Vagina (tissue), 2 donors: ENCODE data around the gene TMEM234. TPM values are rescaled to one million over a fixed set of nuclear protein-coding genes. Genes with fewer than 3 reads are reported as not detected.

ENCODE experiments used
- DNase-seq, 2 donors: peaks; one replicate each; pipeline ENCODE4 v3.0.0-alpha.2; 2017; ENCODE audit errors: extremely low spot score in 2 of 2
- H3K27ac ChIP-seq: fragments of 200-600 bp; sonication (generic); one replicate; pipeline ENCODE4 v1.5.1; 2019
- H3K27me3 ChIP-seq: fragments of 200-600 bp; sonication (generic); one replicate; pipeline ENCODE4 v1.5.1; 2019
- H3K36me3 ChIP-seq, 2 donors: fragments of 200-600 bp; sonication (generic); one replicate each; pipeline ENCODE4 v1.5.1; 2017 to 2019
- H3K4me1 ChIP-seq: fragments of 200-600 bp; sonication (generic); one replicate; pipeline ENCODE4 v1.5.1; 2019
- H3K4me3 ChIP-seq, 2 donors: fragments of 200-600 bp; sonication (generic); 1 replicate in 1 of 2; 2 replicates in 1 of 2; pipeline ENCODE4 v1.5.1; 2016 to 2019
- H3K9me3 ChIP-seq: fragments of 200-600 bp; sonication (generic); one replicate; pipeline ENCODE4 v1.5.1; 2019
- POLR2A ChIP-seq, 2 donors: fragments of 450-650 bp; IDR thresholded peaks; one replicate each; pipeline ENCODE4 v1.6.1; 2017; ENCODE audit warnings: antibody characterized with exemption in 2 of 2, mild to moderate bottlenecking in 2 of 2, moderate library complexity in 2 of 2
- POLR2AphosphoS5 ChIP-seq, 2 donors: sonication (generic); formaldehyde crosslinking; IDR thresholded peaks; one replicate each; pipeline ENCODE4 v1.9.0; 2017; ENCODE audit warnings: antibody characterized with exemption in 2 of 2, mild to moderate bottlenecking in 2 of 2, low read depth in 1 of 2; ENCODE audit not compliant: insufficient read depth in 1 of 2
- intact Hi-C: fragments of 100-400 bp; cut with DNase I; formaldehyde crosslinking; loops from one replicate; pipeline ENCODE4 v1.15.1; 2023
- total RNA-seq: library from RNA; depleted of rRNA; stranded (reverse); fragments of >200 nt; gene quantifications from one replicate; pipeline ENCODE4 v1.2.3, GENCODE V29; 2016
- TF ChIP-seq, protein P1 (sequence below), 3 experiments: fragments of 450-650 bp in 2 of 3; fragments of 200-600 bp in 1 of 3; sonication (generic) in 1 of 3; IDR thresholded peaks; one replicate each; pipeline ENCODE4 v1.5.1; 2017 to 2019; ENCODE audit warnings: antibody characterized with exemption in 3 of 3, mild to moderate bottlenecking in 2 of 3, moderate library complexity in 2 of 3

TMEM234 gene
- total RNA-seq, 1 donor from 2014 or later, result 8.3 TPM

DNA sequence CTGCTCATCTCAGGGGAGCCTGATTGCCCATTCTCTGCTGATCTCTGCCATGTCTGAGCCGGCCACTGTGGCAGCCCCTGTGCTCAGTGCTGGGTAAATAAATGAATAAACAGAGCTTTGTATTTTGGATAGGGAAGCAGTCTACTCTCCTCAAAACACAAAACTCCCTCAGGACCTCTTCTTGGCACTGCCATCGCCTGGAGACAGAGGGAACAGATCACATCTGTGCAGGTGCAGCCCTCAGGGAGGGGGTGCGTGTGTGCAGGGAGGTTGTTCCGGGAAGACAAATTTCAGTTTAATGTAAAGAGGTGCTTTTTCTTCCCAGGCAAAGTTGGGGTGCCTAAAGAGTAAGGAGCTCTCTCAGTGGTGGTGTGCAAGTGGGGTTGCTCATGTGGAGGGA lies 17.2 kb upstream of the TMEM234 start:
- Histone ChIP-seq H3K4me1 (peaks cover 39% of the 10 kb centered on the region), H3K27me3 (no peaks in the 10 kb centered on the region), H3K4me3 (peak overlapping the region; percentile 77 to 80), H3K27ac (peak overlapping the region; percentile 89), H3K9me3 (no peaks in the 10 kb centered on the region), H3K36me3 (no peaks in the 10 kb centered on the region)
- DNase-seq, result no peak
- TF ChIP-seq, protein P1, sequence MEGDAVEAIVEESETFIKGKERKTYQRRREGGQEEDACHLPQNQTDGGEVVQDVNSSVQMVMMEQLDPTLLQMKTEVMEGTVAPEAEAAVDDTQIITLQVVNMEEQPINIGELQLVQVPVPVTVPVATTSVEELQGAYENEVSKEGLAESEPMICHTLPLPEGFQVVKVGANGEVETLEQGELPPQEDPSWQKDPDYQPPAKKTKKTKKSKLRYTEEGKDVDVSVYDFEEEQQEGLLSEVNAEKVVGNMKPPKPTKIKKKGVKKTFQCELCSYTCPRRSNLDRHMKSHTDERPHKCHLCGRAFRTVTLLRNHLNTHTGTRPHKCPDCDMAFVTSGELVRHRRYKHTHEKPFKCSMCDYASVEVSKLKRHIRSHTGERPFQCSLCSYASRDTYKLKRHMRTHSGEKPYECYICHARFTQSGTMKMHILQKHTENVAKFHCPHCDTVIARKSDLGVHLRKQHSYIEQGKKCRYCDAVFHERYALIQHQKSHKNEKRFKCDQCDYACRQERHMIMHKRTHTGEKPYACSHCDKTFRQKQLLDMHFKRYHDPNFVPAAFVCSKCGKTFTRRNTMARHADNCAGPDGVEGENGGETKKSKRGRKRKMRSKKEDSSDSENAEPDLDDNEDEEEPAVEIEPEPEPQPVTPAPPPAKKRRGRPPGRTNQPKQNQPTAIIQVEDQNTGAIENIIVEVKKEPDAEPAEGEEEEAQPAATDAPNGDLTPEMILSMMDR (IDR thresholded peaks at IDR 0.05), result no peak
- TF ChIP-seq POLR2AphosphoS5 (IDR thresholded peaks at IDR 0.05; ENCODE audit: insufficient read depth in 1 of 2, low read depth in 1 of 2) (no peak), POLR2A (IDR thresholded peaks at IDR 0.05) (no peak)
- intact Hi-C loops, result no loop called here

DNA sequence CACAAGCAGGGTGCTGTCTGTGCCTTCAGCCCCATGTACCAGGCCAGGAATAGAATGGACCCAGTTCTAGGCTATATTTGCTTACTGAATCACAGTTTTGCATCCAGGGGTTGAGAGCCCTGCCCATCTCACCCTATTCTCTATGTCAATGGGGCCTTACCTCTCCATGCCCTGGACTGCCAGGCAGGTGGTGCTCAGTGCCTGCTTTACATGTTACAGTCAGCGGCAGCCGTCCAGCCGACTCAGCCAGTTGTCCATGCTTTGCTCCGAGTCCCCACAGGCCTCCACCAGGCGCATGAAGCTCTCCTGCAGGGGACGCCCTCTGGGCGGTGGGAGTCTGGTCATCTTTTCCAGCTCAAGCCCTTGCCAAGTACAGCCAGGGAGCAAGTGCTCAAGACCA lies 12.6 kb upstream of the TMEM234 start:
- no peak overlapping the region for H3K27ac ChIP-seq
- no peak for TF ChIP-seq POLR2A (IDR thresholded peaks at IDR 0.05)
- TF ChIP-seq POLR2AphosphoS5 (IDR thresholded peaks at IDR 0.05; ENCODE audit: insufficient read depth in 1 of 2, low read depth in 1 of 2), result no peak
- TF ChIP-seq, protein P1 (IDR thresholded peaks at IDR 0.05), result no peak
- H3K36me3 ChIP-seq, result peaks cover 0 to 26% of the 10 kb centered on the region in 2 donors
- no peaks in the 10 kb centered on the region for H3K9me3 ChIP-seq
- peaks cover 4% of the 10 kb centered on the region for H3K4me1 ChIP-seq
- H3K27me3 ChIP-seq, result no peaks in the 10 kb centered on the region
- no peak for DNase-seq
- H3K4me3 ChIP-seq, result no peak overlapping the region
- intact Hi-C loops, result no loop called here

GRCh38 chr1:32232558-32233304 lies 10.6 kb upstream of the TMEM234 start:
- H3K36me3 ChIP-seq, result peaks cover 0 to 46% of the 10 kb centered on the region in 2 donors
- no peak for DNase-seq
- TF ChIP-seq, protein P1 (IDR thresholded peaks at IDR 0.05), result no peak
- TF ChIP-seq POLR2A (IDR thresholded peaks at IDR 0.05) (no peak), POLR2AphosphoS5 (IDR thresholded peaks at IDR 0.05; ENCODE audit: insufficient read depth in 1 of 2, low read depth in 1 of 2) (no peak)
- no peak overlapping the region for H3K4me3 ChIP-seq
- H3K27me3 ChIP-seq, result no peaks in the 10 kb centered on the region
- H3K9me3 ChIP-seq, result no peaks in the 10 kb centered on the region
- no peaks in the 10 kb centered on the region for H3K4me1 ChIP-seq
- H3K27ac ChIP-seq, result no peak overlapping the region
- intact Hi-C loops, result no loop called here

- no peak for DNase-seq
- Histone ChIP-seq H3K36me3 (peaks cover 0 to 54% of the 10 kb centered on the region in 2 donors), H3K4me3 (no peak overlapping the region), H3K27me3 (no peaks in the 10 kb centered on the region), H3K27ac (no peak overlapping the region), H3K9me3 (no peaks in the 10 kb centered on the region), H3K4me1 (no peaks in the 10 kb centered on the region)
- TF ChIP-seq POLR2AphosphoS5 (IDR thresholded peaks at IDR 0.05; ENCODE audit: insufficient read depth in 1 of 2, low read depth in 1 of 2) (no peak), POLR2A (IDR thresholded peaks at IDR 0.05) (no peak)
- TF ChIP-seq, protein P1 (IDR thresholded peaks at IDR 0.05), result no peak
- intact Hi-C loops, result no loop called here
These were observed 9.8 kb upstream of the TMEM234 start for GRCh38 chr1:32231843-32232432.

GRCh38 chr1:32228771-32229170 lies 6.6 kb upstream of the TMEM234 start:
- peaks cover 4% of the 10 kb centered on the region for H3K4me1 ChIP-seq
- intact Hi-C loops, result loop anchor here (10.0 kb wide), 1 partner anchor 166 kb away; the partner anchor contains the start of gene BSDC1
- no peaks in the 10 kb centered on the region for H3K9me3 ChIP-seq
- no peak overlapping the region for H3K4me3 ChIP-seq
- no peaks in the 10 kb centered on the region for H3K27me3 ChIP-seq
- DNase-seq, result no peak
- no peak overlapping the region for H3K27ac ChIP-seq
- peaks cover 0 to 83% of the 10 kb centered on the region in 2 donors for H3K36me3 ChIP-seq
- TF ChIP-seq POLR2A (IDR thresholded peaks at IDR 0.05), result no peak
- TF ChIP-seq, protein P1 (IDR thresholded peaks at IDR 0.05), result no peak
- TF ChIP-seq POLR2AphosphoS5 (IDR thresholded peaks at IDR 0.05; ENCODE audit: insufficient read depth in 1 of 2, low read depth in 1 of 2), result no peak
